ENCODE data around the gene DPCD.

DNA sequence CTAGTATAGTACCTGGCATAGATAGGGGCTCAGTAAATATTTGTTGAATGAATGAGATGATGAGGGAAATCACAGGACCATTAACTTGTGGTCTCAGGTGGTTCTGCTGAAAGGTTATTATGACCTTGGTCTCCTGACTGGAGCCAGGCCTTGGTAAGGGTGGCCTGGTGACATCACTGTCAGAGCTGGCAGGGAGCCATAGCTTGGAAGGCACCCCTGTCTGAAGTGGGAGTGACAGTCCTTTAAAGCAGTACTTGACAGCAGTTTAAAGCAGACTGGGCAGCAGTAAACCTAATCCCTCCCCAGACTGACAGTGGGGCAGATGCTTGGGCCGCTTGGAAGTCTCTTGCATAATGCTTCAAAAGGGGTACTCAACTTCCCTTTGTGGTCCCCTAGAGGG, 13.4 kb downstream of the DPCD start:
- TF ChIP-seq, protein P1, sequence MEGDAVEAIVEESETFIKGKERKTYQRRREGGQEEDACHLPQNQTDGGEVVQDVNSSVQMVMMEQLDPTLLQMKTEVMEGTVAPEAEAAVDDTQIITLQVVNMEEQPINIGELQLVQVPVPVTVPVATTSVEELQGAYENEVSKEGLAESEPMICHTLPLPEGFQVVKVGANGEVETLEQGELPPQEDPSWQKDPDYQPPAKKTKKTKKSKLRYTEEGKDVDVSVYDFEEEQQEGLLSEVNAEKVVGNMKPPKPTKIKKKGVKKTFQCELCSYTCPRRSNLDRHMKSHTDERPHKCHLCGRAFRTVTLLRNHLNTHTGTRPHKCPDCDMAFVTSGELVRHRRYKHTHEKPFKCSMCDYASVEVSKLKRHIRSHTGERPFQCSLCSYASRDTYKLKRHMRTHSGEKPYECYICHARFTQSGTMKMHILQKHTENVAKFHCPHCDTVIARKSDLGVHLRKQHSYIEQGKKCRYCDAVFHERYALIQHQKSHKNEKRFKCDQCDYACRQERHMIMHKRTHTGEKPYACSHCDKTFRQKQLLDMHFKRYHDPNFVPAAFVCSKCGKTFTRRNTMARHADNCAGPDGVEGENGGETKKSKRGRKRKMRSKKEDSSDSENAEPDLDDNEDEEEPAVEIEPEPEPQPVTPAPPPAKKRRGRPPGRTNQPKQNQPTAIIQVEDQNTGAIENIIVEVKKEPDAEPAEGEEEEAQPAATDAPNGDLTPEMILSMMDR (IDR thresholded peaks at IDR 0.05; ENCODE audit: borderline replicate concordance, extremely low read depth, low read length, poor library complexity, severe bottlenecking), result no peak
- TF ChIP-seq EZH2 (IDR thresholded peaks at IDR 0.05; ENCODE audit: borderline replicate concordance, low read depth, low read length, severe bottlenecking), result no peak
